Stimulated activated CD8-positive, alpha-beta memory T cell treated with anti-CD3 and anti-CD28 coated beads, Interleukin-4, amount 100 ng/mL, for 24 hours (primary cell): ENCODE measurements around the gene ERBB4.

Experiments used
- DNase-seq: peaks from one replicate; pipeline ENCODE4 v3.0.0-alpha.2; 2020; ENCODE audit warnings: low read depth

ERBB4 gene

GRCh38 chr2:211823886-211824479 is 714.6 kb downstream of the ERBB4 start:
- no peak for DNase-seq

DNA sequence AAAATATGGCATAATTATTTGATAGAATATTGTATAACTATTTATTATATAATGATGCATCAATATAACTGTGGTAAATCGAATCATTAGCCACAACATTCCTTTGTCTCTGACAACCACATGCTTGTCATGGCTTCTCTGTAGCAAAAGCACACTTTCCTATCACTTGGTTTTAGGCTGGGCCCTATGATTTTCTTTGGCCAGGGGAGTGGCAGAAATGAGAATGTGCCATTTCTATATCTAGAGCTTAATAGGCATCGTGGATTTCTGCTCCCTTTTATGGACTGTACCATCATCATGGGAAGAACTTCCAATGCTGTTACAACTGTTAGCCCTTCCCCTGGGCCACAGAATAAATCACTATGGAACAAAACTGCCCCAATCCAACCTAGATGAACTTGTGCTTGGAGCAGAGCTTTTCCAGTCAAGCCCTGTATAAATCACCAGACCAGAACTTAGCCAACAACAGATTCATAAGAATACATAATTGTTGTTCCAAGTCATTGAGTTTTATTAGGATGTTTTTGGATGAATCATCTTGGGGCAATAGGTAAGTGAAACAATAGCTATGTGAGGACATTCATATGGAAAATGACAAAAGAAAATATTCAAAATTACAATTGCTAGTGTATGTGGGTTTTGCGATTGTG is 715.8 kb downstream of the ERBB4 start:
- no peak for DNase-seq

- DNase-seq, result no peak
These were observed 721.8 kb downstream of the ERBB4 start for GRCh38 chr2:211816754-211817153.

GRCh38 chr2:211812587-211812986 is 726.0 kb downstream of the ERBB4 start:
- DNase-seq, result no peak

- no peak for DNase-seq
These were observed 735.9 kb downstream of the ERBB4 start for GRCh38 chr2:211802666-211803065.

- DNase-seq, result no peak
These were observed 738.6 kb downstream of the ERBB4 start for GRCh38 chr2:211800001-211800400.

DNA sequence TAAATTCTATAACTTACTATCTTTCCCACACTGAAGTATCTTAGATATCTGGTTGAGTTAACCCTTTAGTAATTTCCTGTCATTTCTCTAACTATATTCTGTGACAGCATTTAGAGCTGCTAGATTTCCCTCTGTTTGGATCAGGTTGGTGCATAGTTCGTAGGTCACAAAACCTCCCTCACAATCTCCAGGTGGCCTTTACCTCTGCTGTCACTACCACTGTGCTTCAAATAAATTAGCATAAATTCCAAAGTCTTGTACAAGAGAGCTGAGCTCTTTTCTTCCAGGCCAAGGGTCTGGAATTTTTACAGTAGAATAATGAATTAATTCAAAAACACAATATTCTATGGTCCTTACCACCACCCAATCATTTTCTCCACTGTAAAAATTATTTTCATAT is 739.7 kb downstream of the ERBB4 start:
- no peak for DNase-seq

DNA sequence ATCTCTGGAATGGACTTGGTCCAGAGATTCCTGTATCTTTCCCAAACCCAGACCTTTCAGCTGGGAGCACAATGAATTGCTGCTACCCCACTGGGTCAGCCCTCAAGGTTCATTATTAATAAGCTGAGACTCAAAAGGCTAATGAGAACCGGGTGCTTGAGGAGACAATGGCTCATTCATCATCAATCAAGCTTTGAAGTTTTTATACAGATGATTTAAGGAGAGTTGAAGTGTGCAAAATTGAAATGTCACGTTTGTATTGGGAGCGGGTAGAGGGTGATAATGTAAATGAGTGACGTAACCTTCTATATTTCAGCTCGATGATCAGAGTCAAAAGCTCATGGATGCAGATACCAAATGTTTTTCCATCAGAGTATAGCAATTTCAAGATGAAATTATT is 744.9 kb downstream of the ERBB4 start:
- DNase-seq, result no peak

DNA sequence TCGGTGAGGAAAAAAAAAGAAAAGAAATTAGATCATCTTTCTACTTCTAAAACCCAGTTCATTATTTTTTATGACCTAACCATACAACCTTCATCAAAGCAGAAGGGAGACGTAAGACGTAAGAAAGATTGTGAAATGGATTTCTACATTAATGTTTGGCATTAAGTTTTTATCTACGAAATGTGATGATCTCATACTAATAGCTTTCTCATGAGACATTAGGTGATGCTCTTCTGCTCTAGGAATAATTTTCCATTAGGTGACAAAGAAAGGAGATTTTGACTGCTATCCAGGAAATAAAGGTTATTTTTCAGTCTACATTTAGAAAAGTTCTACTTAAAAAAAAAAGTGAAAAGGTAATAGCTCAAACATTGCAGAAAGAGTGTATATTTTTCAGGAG is 748.6 kb downstream of the ERBB4 start:
- DNase-seq, result no peak

DNA sequence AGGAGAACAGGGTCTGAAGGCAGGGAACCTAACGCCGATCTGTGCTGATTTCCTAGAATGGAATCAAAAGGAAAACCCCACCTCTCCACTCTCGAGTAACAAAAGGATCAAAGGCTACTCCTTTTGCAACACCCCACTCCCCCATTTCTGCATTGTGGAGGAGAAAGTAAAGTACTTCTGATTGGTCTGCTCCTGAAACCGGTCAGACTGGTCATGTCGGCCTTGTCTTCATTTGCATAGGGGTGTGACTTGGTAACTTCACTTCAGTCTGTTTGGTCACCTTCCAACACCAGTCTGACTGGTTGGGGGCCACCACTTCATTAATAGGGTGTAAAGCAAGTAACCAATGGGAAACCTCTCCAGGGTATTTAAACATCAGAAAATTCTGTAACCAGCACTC is 771.9 kb downstream of the ERBB4 start:
- no peak for DNase-seq

GRCh38 chr2:211762479-211762878 is 776.1 kb downstream of the ERBB4 start:
- no peak for DNase-seq

- DNase-seq, result no peak
These were observed 778.5 kb downstream of the ERBB4 start for GRCh38 chr2:211760103-211760502.

- no peak for DNase-seq
These were observed 782.3 kb downstream of the ERBB4 start for GRCh38 chr2:211756266-211756665.

GRCh38 chr2:211755187-211755586 is 783.4 kb downstream of the ERBB4 start:
- DNase-seq, result no peak

- DNase-seq, result no peak
These were observed 786.8 kb downstream of the ERBB4 start for GRCh38 chr2:211751848-211752247.

GRCh38 chr2:211748339-211748738 is 790.3 kb downstream of the ERBB4 start:
- no peak for DNase-seq

DNA sequence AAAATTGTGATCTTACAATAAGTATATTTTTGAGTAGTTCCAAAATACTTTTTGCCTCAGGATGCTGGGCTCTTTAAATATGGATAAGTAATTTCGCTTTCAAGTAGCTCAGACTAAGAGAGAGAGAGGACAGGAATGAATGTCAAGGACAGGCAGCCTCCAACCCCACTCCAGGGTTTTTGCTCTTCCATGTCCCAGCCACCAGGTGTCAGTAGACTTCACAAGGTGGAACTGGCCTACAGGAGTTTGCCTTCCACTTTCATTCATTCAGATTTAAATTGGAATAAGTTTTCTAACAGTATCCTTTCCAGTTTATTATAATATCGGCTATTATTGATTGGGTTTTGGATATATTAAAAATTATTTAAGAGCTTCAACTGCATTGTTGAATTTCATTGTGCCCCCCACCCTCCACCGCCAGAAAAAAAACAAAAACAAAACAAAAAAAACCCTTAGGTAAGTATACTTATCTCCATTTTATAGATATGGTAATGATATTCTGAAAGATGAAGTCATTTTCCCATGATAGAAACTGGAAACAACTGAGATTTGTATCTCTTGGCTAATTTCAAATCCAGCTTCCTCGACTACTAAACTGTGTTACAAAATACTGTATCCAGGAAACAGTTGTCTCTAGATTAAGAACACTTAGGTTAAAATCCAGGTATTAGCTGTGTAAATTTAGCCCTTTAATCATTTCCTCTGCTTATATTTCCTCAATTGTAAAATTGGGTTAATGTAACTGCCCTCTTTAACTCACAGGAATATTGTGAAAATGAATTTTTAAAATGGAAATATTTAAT is 793.1 kb downstream of the ERBB4 start:
- peak; percentile 1 for DNase-seq

DNA sequence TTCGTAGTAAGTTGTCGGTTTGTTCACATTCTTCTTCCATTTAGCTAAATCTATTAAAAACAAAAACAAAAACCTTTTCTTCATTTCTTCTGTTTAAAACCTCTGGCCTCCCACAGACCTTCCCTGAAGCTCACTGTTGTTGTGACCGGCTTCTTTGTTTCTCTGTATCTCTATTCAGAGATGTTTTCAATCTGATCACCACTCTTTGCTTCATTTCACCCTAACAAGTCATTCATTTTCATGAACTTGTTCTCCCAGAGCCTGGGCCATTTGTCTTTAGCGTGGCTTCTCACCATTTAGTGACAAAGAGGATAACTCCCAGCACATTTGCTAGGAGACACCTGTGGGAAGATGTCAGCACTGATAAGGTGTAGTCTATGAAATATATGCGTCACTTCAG is 794.2 kb downstream of the ERBB4 start:
- no peak for DNase-seq

DNA sequence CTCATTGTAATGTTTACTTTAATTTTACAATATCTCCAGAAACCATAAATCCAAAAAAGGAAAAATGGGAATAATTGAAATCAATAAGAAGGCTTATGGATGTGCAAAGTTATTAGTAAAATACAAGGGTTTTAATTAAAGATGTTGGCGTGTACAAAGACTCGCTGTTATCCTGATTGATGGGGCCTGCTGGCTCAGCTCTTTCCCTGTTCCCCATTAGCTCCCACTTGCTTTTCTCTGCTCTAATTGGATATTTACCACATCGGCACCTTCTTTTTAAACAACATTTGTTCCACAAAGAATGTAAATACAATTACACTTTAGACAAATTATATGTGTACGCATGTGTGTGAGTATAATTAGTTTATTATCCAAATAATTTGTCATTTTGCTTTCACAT is 796.6 kb downstream of the ERBB4 start:
- no peak for DNase-seq

DNA sequence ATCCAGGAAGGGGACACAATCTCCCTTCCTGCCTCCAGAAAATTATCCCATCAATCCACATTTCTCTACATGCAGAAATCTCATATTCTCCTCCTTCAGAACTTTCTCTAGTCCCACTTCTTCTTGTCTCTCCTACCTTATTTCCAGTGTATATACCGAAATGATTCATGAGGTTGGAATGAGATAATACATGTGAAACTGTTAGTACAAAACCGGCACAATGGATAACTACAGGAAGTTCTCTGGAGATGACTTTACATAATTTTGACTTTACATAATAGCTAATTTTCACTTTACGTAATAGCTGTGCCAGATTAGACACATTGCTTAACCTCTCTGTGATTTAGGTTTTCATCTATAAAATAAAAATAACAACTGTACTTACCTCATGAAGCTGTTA is 801.3 kb downstream of the ERBB4 start:
- no peak for DNase-seq

- DNase-seq, result no peak
These were observed 808.4 kb downstream of the ERBB4 start for GRCh38 chr2:211730215-211730614.

- DNase-seq, result no peak
These were observed 809.2 kb downstream of the ERBB4 start for GRCh38 chr2:211729433-211729832.

DNA sequence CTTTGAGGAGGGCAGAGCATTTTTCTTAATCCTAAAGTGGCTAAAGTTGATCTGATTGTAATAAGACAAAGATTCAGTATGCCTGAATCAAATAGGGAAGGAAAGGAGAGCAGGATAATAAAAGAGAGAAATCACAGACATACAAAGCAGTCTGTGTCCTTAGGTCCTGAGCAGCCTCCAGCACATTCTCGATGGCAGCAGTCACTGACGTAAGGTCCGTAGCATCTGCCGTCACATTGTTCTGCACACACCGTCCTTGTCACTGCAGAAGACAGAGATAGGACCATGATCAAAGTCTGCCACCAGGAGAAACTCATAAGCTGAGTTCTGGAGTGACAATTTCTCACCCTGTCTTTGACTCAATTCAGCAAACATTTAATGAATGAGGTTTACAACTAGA is 813.7 kb downstream of the ERBB4 start:
- no peak for DNase-seq
